Stimulated activated CD4-positive, alpha-beta T cell treated with anti-CD3 and anti-CD28 coated beads, Interleukin-12 subunit alpha, Interleukin-12 subunit beta, amount 100 ng/mL, for 48 hours (primary cell): ENCODE data around the gene SLC2A3.
A peak's percentile ranks its signal among the peaks of the same experiment; 100 is the strongest.
"Not testable (repeated sequence)": the region's sequence is repeated elsewhere in the genome, so short reads cannot be mapped to it uniquely, and the experiment has no call there.

ENCODE experiments used
- DNase-seq, 3 donors: peaks; one replicate each; pipeline ENCODE4 v3.0.0-alpha.2; 2020; ENCODE audit warnings: low read depth in 2 of 3, low spot score in 1 of 3

Gene SLC2A3

GRCh38 chr12:7951671-7952070 is 15.7 kb upstream of the SLC2A3 start:
- no peak for DNase-seq

GRCh38 chr12:7950230-7950943 is 14.4 kb upstream of the SLC2A3 start:
- not testable (repeated sequence) for DNase-seq

GRCh38 chr12:7948589-7949260 is 12.7 kb upstream of the SLC2A3 start:
- no peak for DNase-seq

- no peak for DNase-seq
Measured at GRCh38 chr12:7947011-7947410, 11.0 kb upstream of the SLC2A3 start.

GRCh38 chr12:7944760-7945159 is 8.8 kb upstream of the SLC2A3 start:
- DNase-seq, result not testable (repeated sequence)

- DNase-seq, result no peak
Measured at GRCh38 chr12:7940906-7941305, 4.9 kb upstream of the SLC2A3 start.

- peak in 1 of 3 donors; percentile 44 for DNase-seq
Measured at GRCh38 chr12:7937833-7938506, 2.0 kb upstream of the SLC2A3 start.

GRCh38 chr12:7934889-7935492 is 996 bp downstream of the SLC2A3 start:
- no peak for DNase-seq

- DNase-seq, result no peak
Measured at GRCh38 chr12:7934091-7934888, 1.7 kb downstream of the SLC2A3 start.

- peak; percentile 62 to 74 (median 66) for DNase-seq
Measured at GRCh38 chr12:7933255-7933726, 2.7 kb downstream of the SLC2A3 start.

- DNase-seq, result not testable (repeated sequence)
Measured at GRCh38 chr12:7932599-7933240, 3.3 kb downstream of the SLC2A3 start.

GRCh38 chr12:7929083-7929792 is 6.7 kb downstream of the SLC2A3 start:
- no peak for DNase-seq

- DNase-seq, result no peak
Measured at GRCh38 chr12:7927470-7927869, 8.5 kb downstream of the SLC2A3 start.

GRCh38 chr12:7926068-7926666 is 9.8 kb downstream of the SLC2A3 start:
- DNase-seq, result not testable (repeated sequence)

GRCh38 chr12:7923241-7924236 is 12.4 kb downstream of the SLC2A3 start:
- no peak for DNase-seq

GRCh38 chr12:7921181-7921580 is 14.8 kb downstream of the SLC2A3 start:
- DNase-seq, result not testable (repeated sequence)

GRCh38 chr12:7918268-7918590 is 17.8 kb downstream of the SLC2A3 start:
- DNase-seq, result not testable (repeated sequence)
